GM21576 (cell line): ENCODE measurements around the gene KCTD5.
"Not testable (repeated sequence)": the region's sequence is repeated elsewhere in the genome, so short reads cannot be mapped to it uniquely, and the experiment has no call there.

Source experiments
- ATAC-seq: cut with Tn5 transposase; IDR thresholded peaks from one replicate; pipeline ENCODE4 v1.9.1; 2021; ENCODE audit warnings: mild to moderate bottlenecking, moderate library complexity; ENCODE audit not compliant: unreplicated experiment

KCTD5 gene

GRCh38 chr16:2721634-2722173 lies 39.4 kb downstream of the KCTD5 start:
- ATAC-seq, result not testable (repeated sequence)

DNA sequence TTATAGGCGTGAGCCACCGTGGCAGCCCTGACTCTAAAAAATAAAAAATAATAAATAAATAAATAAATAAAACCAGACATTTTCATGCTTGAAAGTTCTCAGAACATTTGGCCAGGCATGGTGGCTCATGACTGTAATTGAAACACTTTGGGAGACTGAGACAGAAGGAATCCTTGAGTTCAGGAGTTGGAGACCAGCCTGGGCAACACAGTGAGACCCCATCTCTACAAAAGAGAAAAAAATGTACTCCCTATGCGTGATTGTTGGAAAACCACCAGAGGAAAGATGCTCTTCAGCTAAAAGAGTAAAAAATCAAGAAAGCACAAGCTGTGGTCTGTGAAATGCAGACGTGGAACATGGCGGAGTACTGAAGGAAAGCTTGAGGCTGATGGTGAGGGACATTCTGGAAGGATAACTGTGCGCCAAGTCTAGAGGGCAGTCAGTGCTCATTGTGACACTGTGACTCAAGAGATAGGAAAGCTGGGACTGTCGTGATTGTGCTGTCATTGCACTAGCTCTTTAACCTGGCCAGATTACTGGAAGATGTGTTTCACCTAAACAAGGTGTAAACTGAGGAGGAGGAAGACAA lies 41.9 kb downstream of the KCTD5 start:
- no peak for ATAC-seq

GRCh38 chr16:2724816-2725348 lies 42.6 kb downstream of the KCTD5 start:
- ATAC-seq, result no peak

- ATAC-seq, result no peak
These were observed 44.6 kb downstream of the KCTD5 start for GRCh38 chr16:2726923-2727322.

GRCh38 chr16:2728034-2728433 lies 45.7 kb downstream of the KCTD5 start:
- ATAC-seq, result no peak

- no peak for ATAC-seq
These were observed 52.7 kb downstream of the KCTD5 start for GRCh38 chr16:2734844-2735515.

DNA sequence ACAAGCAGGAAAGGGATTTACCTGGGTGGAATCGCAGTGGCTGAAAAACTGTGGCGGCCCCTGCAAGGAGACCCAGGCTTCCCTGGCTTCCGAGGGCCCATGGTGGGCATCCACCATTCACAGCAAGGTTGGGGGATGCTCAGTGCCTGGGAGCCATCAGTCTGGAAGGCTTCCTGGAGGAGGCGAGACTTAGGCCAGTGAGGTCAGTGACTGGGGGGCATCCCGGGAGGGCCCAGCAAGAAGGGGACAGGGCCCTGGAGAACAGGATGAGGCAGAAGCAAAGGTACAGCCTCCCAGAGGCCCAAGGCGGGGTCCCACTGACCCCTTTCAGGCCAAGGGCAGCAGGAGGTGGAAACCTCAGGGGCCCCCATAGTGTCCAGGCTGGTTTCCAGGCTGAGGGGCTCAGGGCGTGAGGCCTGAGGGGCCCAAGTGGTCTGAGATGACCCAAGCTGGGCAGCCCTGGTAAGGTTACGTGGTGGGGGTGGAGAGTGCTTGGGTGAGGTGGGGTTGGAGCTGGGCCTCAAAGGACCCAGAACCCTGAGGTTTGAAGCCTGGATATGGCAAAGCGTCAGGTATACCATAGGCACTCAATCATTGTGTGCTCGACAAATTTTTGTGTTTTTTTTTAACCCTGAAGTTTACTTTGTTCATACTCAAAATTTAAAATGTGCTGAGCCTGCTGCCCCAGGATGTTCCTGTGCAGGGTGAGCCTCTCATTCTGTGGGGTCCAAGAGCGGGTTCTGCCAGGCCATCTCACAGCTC lies 54.3 kb downstream of the KCTD5 start:
- no peak for ATAC-seq

GRCh38 chr16:2737238-2737605 lies 54.9 kb downstream of the KCTD5 start:
- ATAC-seq, result no peak

GRCh38 chr16:2737895-2738418 lies 55.6 kb downstream of the KCTD5 start:
- no peak for ATAC-seq

GRCh38 chr16:2738615-2739014 lies 56.3 kb downstream of the KCTD5 start:
- no peak for ATAC-seq

GRCh38 chr16:2739625-2740430 lies 57.5 kb downstream of the KCTD5 start:
- no peak for ATAC-seq

DNA sequence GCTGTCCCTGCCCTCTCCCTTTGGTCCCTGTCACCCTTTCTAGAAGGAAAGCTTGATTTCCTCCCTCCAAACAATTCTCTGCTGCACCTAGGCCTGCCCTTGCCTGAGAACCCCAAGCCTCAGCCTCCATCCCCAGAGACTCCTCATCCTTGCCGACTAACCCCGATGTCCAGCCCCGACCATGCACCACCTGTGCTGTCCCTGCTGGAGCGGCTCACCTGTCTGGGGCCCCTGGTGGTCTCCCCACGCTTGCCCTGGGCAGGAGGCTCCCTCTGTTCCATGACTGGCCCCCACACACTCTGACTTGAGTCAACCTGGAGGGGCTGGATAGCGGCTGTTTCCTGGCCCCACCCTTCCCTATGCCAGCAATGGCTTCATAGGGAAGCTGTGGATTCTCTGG lies 58.2 kb downstream of the KCTD5 start:
- no peak for ATAC-seq

DNA sequence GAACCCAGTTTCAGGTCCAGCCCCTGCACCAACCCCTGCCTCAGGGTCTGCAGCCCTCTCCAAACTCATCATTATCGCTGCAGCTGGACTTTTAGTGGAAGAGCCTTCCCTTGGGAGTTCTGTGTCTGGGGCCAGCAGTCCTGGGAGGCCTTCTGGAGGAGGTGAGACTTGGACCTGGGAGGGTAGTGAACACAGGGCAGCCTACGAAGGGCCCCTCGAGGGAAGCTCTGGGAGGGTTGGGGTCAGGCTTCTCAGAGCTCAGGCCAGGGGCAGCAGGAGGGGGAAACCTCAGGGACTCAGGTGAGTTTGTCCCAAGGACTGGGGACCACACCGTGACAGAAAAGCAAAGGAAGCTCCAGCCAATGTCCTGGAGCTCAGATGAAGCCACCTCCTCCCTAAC lies 58.8 kb downstream of the KCTD5 start:
- no peak for ATAC-seq

DNA sequence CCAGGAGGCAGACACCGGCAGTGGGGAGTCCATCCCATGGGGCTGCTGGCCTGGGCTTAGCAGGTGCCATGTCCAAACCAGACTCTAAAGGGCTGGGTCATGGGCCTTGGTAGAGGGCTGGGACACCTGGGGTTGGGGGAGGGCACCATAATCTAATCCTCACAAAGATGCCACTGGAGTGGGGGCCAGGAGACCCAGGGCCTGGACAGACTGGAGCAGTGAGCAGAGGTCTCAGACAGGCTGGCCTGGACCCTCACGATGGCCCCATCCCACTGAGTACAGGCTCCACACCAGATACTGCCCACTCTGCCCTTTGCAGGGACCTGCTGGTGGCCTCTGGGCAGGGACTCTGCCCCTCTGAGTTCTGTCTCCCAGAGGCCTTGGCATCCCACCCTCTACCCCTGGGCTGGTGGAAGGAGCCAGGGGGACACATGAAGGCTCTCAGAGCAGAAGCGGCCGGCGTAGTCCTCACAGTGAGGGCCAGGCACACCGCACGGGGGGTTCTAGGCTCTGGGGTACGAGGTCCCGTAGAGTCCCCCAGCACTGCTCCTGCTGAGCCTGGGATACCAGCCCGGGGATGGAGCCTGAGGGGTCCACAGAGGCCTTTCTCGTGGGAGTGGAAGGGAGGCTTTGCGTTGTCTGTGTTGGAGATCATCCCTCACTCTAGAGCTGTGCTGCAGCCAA lies 60.1 kb downstream of the KCTD5 start:
- ATAC-seq, result no peak

- no peak for ATAC-seq
These were observed 60.9 kb downstream of the KCTD5 start for GRCh38 chr16:2743007-2743810.

DNA sequence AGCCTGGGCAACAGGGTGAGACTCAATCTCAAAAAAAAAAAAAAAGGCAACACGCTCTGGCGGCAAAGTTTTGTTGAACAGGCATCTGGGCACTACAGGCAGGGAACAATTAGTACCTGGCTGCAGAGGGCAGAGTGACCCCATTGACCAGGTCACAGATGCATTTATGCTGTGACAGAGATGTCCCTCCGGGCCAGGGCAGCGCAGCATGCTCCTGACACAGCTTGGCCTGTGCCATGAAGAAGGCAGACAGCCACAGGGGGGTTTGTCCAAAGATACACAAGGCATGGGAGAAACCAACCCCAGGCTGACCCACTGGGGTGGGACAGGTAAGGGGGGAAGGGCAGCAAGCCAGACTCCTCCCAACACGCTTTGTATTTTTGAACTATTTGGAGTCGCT lies 62.4 kb downstream of the KCTD5 start:
- ATAC-seq, result no peak

DNA sequence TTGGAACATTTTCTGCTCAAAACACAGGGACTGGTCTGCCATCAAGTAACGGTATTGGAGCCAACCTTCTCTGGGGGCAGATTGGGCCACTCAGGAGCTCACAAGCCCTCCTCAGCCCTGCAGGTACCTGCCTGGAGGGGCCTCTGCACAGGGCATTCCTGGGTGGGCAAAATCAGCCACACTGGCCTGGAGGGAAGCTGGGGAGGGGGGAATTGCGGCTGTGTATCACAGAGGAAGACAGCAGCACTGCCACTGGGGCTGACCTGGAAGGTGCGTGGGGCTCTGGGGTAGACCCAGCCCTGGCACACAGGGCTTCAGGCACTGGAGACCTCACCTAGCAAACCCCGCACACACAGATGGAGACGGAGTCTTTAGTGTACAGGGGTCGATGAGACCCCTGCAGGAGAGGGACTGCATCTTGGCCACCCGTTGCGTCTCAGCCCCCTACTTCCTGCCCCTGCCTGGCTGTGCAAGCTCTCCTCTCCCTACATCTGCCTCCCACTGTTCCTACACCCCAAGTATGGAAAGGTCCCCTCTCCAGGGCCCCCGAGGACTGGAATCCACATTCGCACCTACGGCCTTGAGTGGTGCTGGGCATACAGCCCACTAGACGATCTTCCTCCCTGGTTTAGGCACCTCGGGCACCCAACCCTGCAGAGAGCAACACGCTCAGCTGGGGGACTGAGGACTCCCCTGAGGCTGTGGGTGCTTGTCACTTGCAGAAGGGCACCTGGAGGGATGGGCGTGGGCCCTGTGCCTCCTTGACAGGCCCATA lies 63.0 kb downstream of the KCTD5 start:
- ATAC-seq, result no peak

- no peak for ATAC-seq
These were observed 63.6 kb downstream of the KCTD5 start for GRCh38 chr16:2745961-2746360.
